SKM-1 treated with dmso at 0.1 percent for 144 hours (cell line): ENCODE data around the gene FN1.
"Not testable (repeated sequence)": the region's sequence is repeated elsewhere in the genome, so short reads cannot be mapped to it uniquely, and the experiment has no call there.

Source experiments
- DNase-seq: peaks from one replicate; lab custom pipeline; 2025; ENCODE audit not compliant: unreplicated experiment; lab: John Stamatoyannopoulos, UW

Gene FN1

GRCh38 chr2:215367662-215368492 lies 68.0 kb downstream of the FN1 start:
- DNase-seq: no peak

GRCh38 chr2:215366440-215367032 lies 69.3 kb downstream of the FN1 start:
- DNase-seq: no peak

DNA sequence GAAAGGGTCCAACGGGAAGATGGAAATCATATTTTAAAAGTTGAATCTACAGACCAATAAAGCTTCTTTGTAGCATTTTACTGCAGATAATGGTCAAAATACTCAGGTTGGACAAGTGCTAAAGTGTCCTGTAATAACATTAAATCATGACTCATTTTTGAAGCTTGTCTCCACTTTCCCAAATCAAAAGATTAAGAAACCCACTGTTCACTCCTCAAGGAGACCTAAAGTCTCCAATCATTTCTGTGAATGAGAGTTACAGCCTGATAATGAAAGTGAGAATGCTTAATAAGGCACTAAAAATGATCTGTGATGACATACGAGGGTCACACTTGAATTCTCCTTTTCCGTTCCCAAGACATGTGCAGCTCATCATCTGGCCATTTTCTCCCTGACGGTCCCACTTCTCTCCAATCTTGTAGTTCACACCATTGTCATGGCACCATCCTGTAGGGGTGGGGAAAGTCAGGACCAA lies 70.6 kb downstream of the FN1 start:
- no peak for DNase-seq

DNA sequence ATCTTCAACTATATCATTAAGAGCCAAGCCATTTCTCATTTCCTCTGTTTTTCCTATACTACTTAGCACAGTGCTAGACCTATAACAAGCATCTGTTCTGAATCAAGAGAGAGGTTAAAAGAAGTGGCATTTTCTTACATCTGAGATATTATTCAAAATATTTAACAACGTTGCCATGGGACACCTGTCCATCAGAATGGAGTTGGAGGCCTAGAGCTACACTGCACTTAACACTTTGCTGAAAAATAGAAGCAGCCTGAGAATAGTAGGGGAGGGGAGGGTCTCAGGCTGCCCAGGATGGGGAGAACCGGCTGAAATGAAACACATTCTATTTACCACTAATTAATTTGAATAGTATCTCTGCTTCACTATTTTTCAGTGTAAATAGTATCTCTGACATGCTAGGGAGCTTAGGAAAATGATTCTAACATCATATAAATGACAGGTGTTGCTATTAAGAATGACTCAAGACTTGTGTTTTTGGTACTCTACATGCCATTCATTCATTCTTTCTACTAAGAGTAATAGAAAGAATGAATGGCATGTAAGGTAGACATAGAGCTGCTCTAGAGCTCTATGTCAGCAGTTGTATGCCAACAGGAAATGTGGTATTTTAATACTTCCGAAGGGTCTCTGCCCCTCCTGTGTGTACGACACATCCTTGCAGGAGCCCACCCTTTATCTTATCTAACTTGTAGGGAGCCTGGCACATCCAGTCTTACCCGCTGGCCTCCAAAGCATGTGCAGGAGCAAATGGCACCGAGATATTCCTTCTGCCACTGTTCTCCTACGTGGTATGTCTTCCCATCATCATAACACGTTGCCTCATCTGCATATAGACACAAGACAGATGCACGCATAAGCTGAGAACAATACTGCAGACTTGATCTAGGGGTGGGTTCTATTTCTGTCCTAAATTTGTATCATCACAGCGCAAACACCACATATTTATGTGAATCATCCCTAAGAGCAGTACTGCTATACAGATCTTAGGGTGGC lies 71.4 kb downstream of the FN1 start:
- no peak for DNase-seq

DNA sequence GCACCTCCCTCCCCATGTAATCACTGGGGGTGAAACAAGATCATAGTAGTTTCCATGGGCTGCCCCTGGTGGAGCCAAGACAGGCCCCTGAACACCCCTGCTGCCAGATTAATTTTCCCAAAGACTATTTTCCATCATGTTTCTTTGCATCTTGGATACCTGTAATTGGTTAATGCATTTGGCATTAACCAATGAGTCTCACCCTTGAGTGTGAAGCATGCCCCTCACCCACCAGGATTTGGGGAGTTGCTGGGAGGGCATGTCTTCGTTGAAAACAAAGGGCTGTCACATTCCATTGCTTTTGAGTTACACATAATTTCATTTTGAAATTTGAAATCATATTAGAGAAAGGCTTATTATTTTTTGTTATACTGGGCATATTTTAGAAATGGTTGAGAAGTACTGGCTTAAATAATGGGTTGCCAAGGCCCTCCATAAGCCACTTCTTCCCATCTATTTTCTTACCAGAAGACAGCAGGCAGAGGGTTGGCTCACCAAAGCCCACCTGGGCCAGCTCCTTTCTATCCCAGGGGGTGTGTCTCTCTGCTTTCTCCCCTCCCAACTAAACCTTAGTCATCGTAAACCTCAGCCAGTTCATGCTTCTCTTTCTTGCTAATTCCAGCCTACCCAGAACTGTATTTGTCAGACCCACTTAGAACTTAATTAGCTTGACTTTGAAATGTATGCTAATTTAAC lies 72.3 kb downstream of the FN1 start:
- DNase-seq: no peak

GRCh38 chr2:215363039-215363438 lies 72.8 kb downstream of the FN1 start:
- DNase-seq: no peak

DNA sequence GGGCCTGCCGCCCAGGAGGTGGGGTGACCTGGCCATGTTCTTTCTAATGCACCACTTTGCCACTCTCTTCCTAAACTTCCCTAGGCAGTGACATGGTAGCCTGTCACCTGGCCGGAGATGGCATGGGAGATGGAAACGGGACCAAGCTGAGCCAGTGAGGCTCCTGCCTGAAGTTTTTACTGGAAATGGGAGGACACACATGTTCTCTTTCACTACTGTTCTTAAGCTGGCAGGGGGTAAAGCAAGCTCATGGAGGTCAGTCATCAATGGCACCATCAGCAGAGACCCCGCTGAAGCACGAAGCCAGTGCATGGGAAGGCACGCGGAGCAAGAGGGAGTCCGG lies 73.3 kb downstream of the FN1 start:
- DNase-seq: no peak

GRCh38 chr2:215361876-215362561 lies 73.8 kb downstream of the FN1 start:
- DNase-seq: no peak

DNA sequence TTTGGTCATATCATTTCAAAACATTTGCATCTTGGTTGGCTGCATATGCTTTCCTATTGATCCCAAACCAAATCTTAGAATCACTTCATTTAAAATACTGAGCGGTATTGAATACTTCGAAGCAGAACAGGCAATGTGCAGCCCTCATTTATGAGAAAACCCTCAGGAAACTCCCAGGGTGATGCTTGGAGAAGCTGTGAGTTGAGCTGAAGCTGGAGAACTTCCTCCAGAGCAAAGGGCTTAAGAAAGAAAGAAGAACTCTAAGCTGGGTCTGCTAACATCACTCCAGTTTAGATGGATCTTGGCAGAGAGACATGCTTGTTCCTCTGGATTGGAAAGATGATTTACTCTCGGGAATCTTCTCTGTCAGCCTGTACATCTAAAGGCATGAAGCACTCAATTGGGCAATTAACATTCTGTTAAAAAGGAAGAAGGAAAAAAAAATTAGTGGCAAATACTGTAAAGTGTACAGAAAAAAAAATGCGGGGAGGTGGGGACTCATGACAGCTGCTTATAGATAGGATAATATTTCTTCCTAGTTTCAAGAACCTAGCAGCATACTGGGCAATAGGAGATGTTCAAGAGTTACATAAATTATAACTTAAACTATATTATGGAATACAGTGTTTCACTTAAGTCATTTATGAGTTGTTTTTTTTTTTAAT lies 74.5 kb downstream of the FN1 start:
- DNase-seq: no peak

DNA sequence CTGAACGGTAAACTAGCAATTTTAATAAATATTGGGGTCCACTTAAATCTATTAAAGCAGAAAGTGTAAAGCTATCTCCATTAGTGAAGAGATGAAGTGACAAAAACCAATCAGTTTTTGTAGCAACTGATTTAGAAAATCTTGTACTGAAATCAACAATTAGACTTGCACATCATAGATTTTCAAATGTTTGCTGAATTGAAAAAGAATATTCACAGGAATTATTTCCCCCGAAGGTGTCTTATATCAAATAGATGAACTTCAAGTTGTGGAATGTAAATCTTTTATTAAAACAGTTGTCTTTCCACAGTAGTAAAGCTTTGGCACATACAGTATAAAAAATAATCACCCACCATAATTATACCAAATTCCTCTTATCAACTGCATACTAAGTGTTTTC lies 75.3 kb downstream of the FN1 start:
- no peak for DNase-seq

GRCh38 chr2:215360059-215360458 lies 75.8 kb downstream of the FN1 start:
- not testable (repeated sequence) for DNase-seq

DNA sequence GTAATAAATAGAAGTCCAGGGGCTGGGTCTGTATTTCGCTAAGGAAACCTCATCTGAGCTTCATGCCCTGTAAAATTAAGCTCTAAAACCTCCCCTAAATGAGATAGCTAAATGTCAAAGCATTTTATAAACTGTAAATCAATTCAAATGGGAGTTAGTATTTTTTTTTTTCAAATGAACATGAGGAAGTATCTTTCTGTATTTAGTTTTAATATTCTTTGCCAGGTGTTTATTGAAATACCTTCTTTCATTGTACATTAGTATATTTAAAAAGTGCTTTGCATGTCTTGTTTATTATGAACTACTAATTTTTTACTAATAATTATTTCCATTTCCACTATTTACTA lies 76.3 kb downstream of the FN1 start:
- DNase-seq: no peak

GRCh38 chr2:215358891-215359575 lies 76.8 kb downstream of the FN1 start:
- DNase-seq: no peak

- no peak for DNase-seq
These were observed 77.5 kb downstream of the FN1 start for GRCh38 chr2:215358312-215358845.

DNA sequence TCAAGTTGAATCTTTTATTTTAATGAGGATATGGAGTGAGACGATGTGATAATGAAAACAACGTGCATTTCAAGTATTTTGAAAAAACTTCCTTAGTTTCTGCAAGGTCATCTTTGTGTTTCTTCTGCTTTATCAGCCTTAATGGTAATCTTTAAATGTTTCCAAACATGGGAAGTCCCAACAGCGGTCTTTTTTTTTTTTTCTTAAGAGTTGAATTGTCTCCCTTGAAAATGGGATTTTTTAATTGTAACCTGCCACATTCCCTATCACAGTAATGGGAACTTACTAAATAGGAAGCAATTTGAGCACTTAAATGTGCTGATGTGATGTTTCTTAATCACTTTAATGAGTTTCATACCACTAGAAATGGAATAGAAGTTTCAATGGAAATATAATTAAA lies 78.2 kb downstream of the FN1 start:
- no peak for DNase-seq

GRCh38 chr2:215356948-215357461 lies 78.9 kb downstream of the FN1 start:
- DNase-seq: no peak

- DNase-seq: no peak
These were observed 79.4 kb downstream of the FN1 start for GRCh38 chr2:215356334-215356947.

DNA sequence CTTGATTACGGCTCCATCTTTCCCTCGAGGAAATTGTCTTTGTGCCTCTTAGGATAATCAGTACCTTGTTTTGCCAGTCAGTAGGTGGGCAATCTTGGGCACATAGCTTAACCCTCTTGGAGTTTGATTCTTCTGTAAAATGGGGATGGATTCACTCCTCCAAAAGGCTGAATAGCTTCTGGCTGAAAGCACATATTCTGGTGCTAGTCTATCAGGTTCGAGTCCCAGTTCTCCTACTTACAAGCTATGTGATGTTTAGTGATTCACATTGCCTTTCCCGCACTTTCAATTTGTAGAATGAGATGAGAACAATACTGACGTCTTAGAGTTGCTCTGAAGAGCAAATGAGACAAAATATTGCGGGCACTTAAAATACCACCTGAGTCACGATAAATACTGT lies 80.1 kb downstream of the FN1 start:
- DNase-seq: no peak
